PFSK-1 (cell line): ENCODE data around the gene FN1.

ENCODE experiments used
- FOXP2 ChIP-seq: optimal IDR thresholded peaks from 2 replicates; pipeline ENCODE3; 2011; ENCODE audit warnings: borderline replicate concordance, control low read depth, inconsistent platforms; ENCODE audit not compliant: insufficient read depth; ENCODE audit errors: extremely low read length, extremely low read depth
- POLR2AphosphoS5 ChIP-seq: IDR thresholded peaks from 2 replicates; pipeline ENCODE4 v1.6.1; 2012; ENCODE audit warnings: low read depth, mild to moderate bottlenecking, control low read depth, low read length, moderate library complexity
- SIN3A ChIP-seq: IDR thresholded peaks from 2 replicates; pipeline ENCODE4 v1.6.1; 2012; ENCODE audit warnings: mild to moderate bottlenecking, low read length, moderate library complexity, borderline replicate concordance; ENCODE audit not compliant: insufficient read depth
- TAF1 ChIP-seq: IDR thresholded peaks from 2 replicates; pipeline ENCODE4 v1.6.1; 2012; ENCODE audit warnings: low read length, control low read depth, borderline replicate concordance; ENCODE audit not compliant: insufficient read depth
- TF ChIP-seq, protein P1 (sequence below), 2 experiments: IDR thresholded peaks; 2 replicates each; pipeline versions ENCODE4 v1.6.1 to v1.8.0; 2011 to 2012; ENCODE audit warnings: low read depth in 2 of 2, low read length in 2 of 2, control low read depth in 1 of 2, inconsistent platforms in 1 of 2, mild to moderate bottlenecking in 1 of 2, moderate library complexity in 1 of 2; ENCODE audit not compliant: insufficient read depth in 1 of 2

Gene FN1

GRCh38 chr2:215363461-215364156 lies 72.3 kb downstream of the FN1 start:
- TF ChIP-seq POLR2AphosphoS5 (no peak), FOXP2 (no peak), SIN3A (no peak), TAF1 (no peak)
- TF ChIP-seq, protein P1, sequence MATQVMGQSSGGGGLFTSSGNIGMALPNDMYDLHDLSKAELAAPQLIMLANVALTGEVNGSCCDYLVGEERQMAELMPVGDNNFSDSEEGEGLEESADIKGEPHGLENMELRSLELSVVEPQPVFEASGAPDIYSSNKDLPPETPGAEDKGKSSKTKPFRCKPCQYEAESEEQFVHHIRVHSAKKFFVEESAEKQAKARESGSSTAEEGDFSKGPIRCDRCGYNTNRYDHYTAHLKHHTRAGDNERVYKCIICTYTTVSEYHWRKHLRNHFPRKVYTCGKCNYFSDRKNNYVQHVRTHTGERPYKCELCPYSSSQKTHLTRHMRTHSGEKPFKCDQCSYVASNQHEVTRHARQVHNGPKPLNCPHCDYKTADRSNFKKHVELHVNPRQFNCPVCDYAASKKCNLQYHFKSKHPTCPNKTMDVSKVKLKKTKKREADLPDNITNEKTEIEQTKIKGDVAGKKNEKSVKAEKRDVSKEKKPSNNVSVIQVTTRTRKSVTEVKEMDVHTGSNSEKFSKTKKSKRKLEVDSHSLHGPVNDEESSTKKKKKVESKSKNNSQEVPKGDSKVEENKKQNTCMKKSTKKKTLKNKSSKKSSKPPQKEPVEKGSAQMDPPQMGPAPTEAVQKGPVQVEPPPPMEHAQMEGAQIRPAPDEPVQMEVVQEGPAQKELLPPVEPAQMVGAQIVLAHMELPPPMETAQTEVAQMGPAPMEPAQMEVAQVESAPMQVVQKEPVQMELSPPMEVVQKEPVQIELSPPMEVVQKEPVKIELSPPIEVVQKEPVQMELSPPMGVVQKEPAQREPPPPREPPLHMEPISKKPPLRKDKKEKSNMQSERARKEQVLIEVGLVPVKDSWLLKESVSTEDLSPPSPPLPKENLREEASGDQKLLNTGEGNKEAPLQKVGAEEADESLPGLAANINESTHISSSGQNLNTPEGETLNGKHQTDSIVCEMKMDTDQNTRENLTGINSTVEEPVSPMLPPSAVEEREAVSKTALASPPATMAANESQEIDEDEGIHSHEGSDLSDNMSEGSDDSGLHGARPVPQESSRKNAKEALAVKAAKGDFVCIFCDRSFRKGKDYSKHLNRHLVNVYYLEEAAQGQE (IDR thresholded peaks at IDR 0.05; ENCODE audit: insufficient read depth in 1 of 2, low read depth in 2 of 2, low read length in 2 of 2) = no peak

GRCh38 chr2:215363039-215363438 lies 72.8 kb downstream of the FN1 start:
- no peak for TF ChIP-seq TAF1

DNA sequence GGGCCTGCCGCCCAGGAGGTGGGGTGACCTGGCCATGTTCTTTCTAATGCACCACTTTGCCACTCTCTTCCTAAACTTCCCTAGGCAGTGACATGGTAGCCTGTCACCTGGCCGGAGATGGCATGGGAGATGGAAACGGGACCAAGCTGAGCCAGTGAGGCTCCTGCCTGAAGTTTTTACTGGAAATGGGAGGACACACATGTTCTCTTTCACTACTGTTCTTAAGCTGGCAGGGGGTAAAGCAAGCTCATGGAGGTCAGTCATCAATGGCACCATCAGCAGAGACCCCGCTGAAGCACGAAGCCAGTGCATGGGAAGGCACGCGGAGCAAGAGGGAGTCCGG lies 73.3 kb downstream of the FN1 start:
- TF ChIP-seq SIN3A = no peak
- no peak for TF ChIP-seq TAF1
- no peak for TF ChIP-seq FOXP2
- no peak for TF ChIP-seq POLR2AphosphoS5
- TF ChIP-seq, protein P1 (IDR thresholded peaks at IDR 0.05; ENCODE audit: insufficient read depth in 1 of 2, low read depth in 2 of 2, low read length in 2 of 2) = no peak

- TF ChIP-seq, protein P1 (IDR thresholded peaks at IDR 0.05; ENCODE audit: insufficient read depth in 1 of 2, low read depth in 2 of 2, low read length in 2 of 2) = no peak
- TF ChIP-seq TAF1 (no peak), FOXP2 (no peak), POLR2AphosphoS5 (no peak), SIN3A (no peak)
Observed at GRCh38 chr2:215361876-215362561, 73.8 kb downstream of the FN1 start.

DNA sequence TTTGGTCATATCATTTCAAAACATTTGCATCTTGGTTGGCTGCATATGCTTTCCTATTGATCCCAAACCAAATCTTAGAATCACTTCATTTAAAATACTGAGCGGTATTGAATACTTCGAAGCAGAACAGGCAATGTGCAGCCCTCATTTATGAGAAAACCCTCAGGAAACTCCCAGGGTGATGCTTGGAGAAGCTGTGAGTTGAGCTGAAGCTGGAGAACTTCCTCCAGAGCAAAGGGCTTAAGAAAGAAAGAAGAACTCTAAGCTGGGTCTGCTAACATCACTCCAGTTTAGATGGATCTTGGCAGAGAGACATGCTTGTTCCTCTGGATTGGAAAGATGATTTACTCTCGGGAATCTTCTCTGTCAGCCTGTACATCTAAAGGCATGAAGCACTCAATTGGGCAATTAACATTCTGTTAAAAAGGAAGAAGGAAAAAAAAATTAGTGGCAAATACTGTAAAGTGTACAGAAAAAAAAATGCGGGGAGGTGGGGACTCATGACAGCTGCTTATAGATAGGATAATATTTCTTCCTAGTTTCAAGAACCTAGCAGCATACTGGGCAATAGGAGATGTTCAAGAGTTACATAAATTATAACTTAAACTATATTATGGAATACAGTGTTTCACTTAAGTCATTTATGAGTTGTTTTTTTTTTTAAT lies 74.5 kb downstream of the FN1 start:
- TF ChIP-seq FOXP2 (no peak), POLR2AphosphoS5 (no peak), TAF1 (no peak)

GRCh38 chr2:215360596-215360995 lies 75.3 kb downstream of the FN1 start:
- no peak for TF ChIP-seq TAF1
- no peak for TF ChIP-seq POLR2AphosphoS5
- TF ChIP-seq SIN3A = no peak
- TF ChIP-seq FOXP2 = no peak
- TF ChIP-seq, protein P1 (IDR thresholded peaks at IDR 0.05; ENCODE audit: insufficient read depth in 1 of 2, low read depth in 2 of 2, low read length in 2 of 2) = no peak
